ENCODE results near the gene EIF5A.

DNA sequence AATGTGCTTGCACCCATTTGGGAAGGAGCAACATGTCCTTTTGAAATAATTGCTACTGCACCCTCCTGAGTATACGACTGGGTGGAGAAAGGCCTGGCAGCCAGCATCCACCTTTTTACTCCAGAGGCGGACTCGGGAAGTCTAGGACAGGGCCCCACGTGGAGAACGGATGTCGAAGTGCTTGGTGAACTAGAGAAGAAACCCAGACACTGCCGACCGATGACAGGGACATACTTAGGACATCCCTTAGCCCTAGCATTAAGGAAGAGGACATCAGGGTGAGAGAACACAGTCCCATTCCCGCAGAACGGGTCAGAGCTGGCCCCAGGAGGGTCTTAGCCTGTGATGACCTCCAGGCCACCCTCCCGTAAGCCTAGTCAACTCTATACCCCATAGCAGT lies 16.7 kb upstream of the EIF5A start:
- TF ChIP-seq, protein P1, sequence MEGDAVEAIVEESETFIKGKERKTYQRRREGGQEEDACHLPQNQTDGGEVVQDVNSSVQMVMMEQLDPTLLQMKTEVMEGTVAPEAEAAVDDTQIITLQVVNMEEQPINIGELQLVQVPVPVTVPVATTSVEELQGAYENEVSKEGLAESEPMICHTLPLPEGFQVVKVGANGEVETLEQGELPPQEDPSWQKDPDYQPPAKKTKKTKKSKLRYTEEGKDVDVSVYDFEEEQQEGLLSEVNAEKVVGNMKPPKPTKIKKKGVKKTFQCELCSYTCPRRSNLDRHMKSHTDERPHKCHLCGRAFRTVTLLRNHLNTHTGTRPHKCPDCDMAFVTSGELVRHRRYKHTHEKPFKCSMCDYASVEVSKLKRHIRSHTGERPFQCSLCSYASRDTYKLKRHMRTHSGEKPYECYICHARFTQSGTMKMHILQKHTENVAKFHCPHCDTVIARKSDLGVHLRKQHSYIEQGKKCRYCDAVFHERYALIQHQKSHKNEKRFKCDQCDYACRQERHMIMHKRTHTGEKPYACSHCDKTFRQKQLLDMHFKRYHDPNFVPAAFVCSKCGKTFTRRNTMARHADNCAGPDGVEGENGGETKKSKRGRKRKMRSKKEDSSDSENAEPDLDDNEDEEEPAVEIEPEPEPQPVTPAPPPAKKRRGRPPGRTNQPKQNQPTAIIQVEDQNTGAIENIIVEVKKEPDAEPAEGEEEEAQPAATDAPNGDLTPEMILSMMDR (IDR thresholded peaks at IDR 0.05) = no peak
- TF ChIP-seq EP300 (IDR thresholded peaks at IDR 0.05) (no peak), POLR2AphosphoS5 (IDR thresholded peaks at IDR 0.05) (no peak)
